PC-9 (cell line): ENCODE data around the gene PIGC. TPM values are rescaled to one million over a fixed set of nuclear protein-coding genes. Genes with fewer than 3 reads are reported as not detected.

ENCODE experiments used
- BruUV-seq: library from RNA; stranded (reverse); fragments of 400-500 nt; replicated peaks from 2 replicates; lab custom pipeline; 2021; lab: Mats Ljungman, UMichigan
- CTCF ChIA-PET: fragments of 300-600 bp; sonication (Branson Sonifier 250); formaldehyde crosslinking; loops from one replicate; lab custom pipeline; 2022; ENCODE audit warnings: antibody characterized with exemption; lab: Charles Lee
- POLR2A ChIA-PET: fragments of 300-600 bp; sonication (Branson Sonifier 250); formaldehyde crosslinking; loops from one replicate; lab custom pipeline; 2022; ENCODE audit warnings: antibody characterized with exemption; ENCODE audit not compliant: unreplicated experiment; lab: Charles Lee
- DNase-seq, 2 experiments: peaks; one replicate each; pipeline versions ENCODE4 v3.0.0 to v3.0.0-alpha.2; 2015 to 2022; ENCODE audit warnings: mixed read lengths in 1 of 2
- H2AFZ ChIP-seq: fragments of 200-600 bp; sonication (generic); 2 replicates; pipeline ENCODE4 v1.8.1; 2017; ENCODE audit warnings: antibody characterized with exemption
- H3F3A ChIP-seq: fragments of 200-600 bp; sonication (generic); 2 replicates; pipeline ENCODE4 v1.8.1; 2017; ENCODE audit warnings: antibody characterized with exemption, mild to moderate bottlenecking, low read depth; ENCODE audit not compliant: insufficient read depth
- H3K27ac ChIP-seq: fragments of 200-600 bp; sonication (generic); 2 replicates; pipeline ENCODE4 v1.6.1; 2016; ENCODE audit warnings: mixed run types
- H3K27me3 ChIP-seq: fragments of 200-600 bp; sonication (generic); 2 replicates; pipeline ENCODE4 v1.6.1; 2016; ENCODE audit warnings: low read depth, mixed run types; ENCODE audit not compliant: insufficient read depth
- H3K36me3 ChIP-seq: fragments of 200-600 bp; sonication (generic); 2 replicates; pipeline ENCODE4 v1.6.1; 2016; ENCODE audit warnings: low read depth, mixed run types
- H3K4me1 ChIP-seq: fragments of 200-600 bp; sonication (generic); replicated peaks from 2 replicates; pipeline ENCODE4 v1.6.1; 2016; ENCODE audit warnings: mixed run types; ENCODE audit not compliant: insufficient read depth
- H3K4me2 ChIP-seq: fragments of 200-600 bp; sonication (generic); 2 replicates; pipeline ENCODE4 v1.6.1; 2017; ENCODE audit warnings: mixed run types
- H3K4me3 ChIP-seq: fragments of 200-600 bp; sonication (generic); 2 replicates; pipeline ENCODE4 v1.6.1; 2016; ENCODE audit warnings: mixed run types
- H3K79me2 ChIP-seq: fragments of 200-600 bp; sonication (generic); 2 replicates; pipeline ENCODE4 v1.6.1; 2017; ENCODE audit warnings: low read depth, mixed run types
- H3K9me2 ChIP-seq: fragments of 200-600 bp; sonication (generic); 2 replicates; pipeline ENCODE4 v1.8.1; 2017; ENCODE audit warnings: mild to moderate bottlenecking; ENCODE audit not compliant: insufficient read depth
- H3K9me3 ChIP-seq: fragments of 200-600 bp; sonication (generic); 2 replicates; pipeline ENCODE4 v1.8.1; 2016; ENCODE audit warnings: low read depth; ENCODE audit not compliant: insufficient read depth
- H4K20me1 ChIP-seq: fragments of 200-600 bp; sonication (generic); 2 replicates; pipeline ENCODE4 v1.8.1; 2017; ENCODE audit not compliant: insufficient read depth
- CTCF ChIP-seq: fragments of 200-600 bp; sonication (generic); conservative IDR thresholded peaks from 2 replicates; pipeline ENCODE4 v1.6.1; 2017; ENCODE audit warnings: mixed run types, antibody characterized with exemption, mild to moderate bottlenecking, moderate library complexity
- EZH2 ChIP-seq: fragments of 200-600 bp; sonication (generic); IDR thresholded peaks from 2 replicates; pipeline ENCODE4 v1.8.0; 2017; ENCODE audit warnings: antibody characterized with exemption, low read depth
- intact Hi-C: fragments of 100-400 bp; cut with micrococcal nuclease; formaldehyde crosslinking; loops from one replicate; pipeline ENCODE4 v1.10.0; 2022; ENCODE audit not compliant: unreplicated experiment
- total RNA-seq: library from RNA; stranded (reverse); gene quantifications from 2 replicates; pipeline ENCODE4 v1.2.3, GENCODE V29; 2021

PIGC gene
- total RNA-seq, 1 experiment from 2014 or later: 26.5 TPM

- no peaks in the 10 kb centered on the region for H3K27me3 ChIP-seq
- no peak overlapping the region for H3K4me3 ChIP-seq
- DNase-seq: no peak
- no peaks in the 10 kb centered on the region for H4K20me1 ChIP-seq
- no peaks in the 10 kb centered on the region for H3K4me1 ChIP-seq
- no peaks in the 10 kb centered on the region for H3K79me2 ChIP-seq
- H3F3A ChIP-seq: no peaks in the 10 kb centered on the region
- BruUV-seq: no TSS peak
- no peaks in the 10 kb centered on the region for H3K36me3 ChIP-seq
- no peak overlapping the region for H2AFZ ChIP-seq
- intact Hi-C loops: no loop called here
- no peaks in the 10 kb centered on the region for H3K9me2 ChIP-seq
- H3K4me2 ChIP-seq: no peak overlapping the region
- CTCF ChIA-PET: no interaction called here
- POLR2A ChIA-PET: no interaction called here
- TF ChIP-seq CTCF (no peak), EZH2 (no peak)
- no peaks in the 10 kb centered on the region for H3K9me3 ChIP-seq
- H3K27ac ChIP-seq: no peak overlapping the region
Observed at GRCh38 chr1:172391976-172392375, 51.9 kb downstream of the PIGC start.

Other genes starting within 250 kb of the PIGC start
- gene C1orf105, start 23.4 kb downstream of the PIGC start, total RNA-seq: not detected in 2 replicates
- gene SUCO, start 89.1 kb upstream of the PIGC start, total RNA-seq: 31.2 and 34.0 TPM in 2 replicates
- gene FASLG, start 215.0 kb upstream of the PIGC start, total RNA-seq: not detected in 2 replicates